ENCODE results near the gene MTUS2. TPM values are rescaled to one million over a fixed set of nuclear protein-coding genes. Genes with fewer than 3 reads are reported as not detected.

Gene MTUS2
- total and polyA plus RNA-seq, 2 experiments from 2014 or later, result 0.27 to 0.38 TPM

DNA sequence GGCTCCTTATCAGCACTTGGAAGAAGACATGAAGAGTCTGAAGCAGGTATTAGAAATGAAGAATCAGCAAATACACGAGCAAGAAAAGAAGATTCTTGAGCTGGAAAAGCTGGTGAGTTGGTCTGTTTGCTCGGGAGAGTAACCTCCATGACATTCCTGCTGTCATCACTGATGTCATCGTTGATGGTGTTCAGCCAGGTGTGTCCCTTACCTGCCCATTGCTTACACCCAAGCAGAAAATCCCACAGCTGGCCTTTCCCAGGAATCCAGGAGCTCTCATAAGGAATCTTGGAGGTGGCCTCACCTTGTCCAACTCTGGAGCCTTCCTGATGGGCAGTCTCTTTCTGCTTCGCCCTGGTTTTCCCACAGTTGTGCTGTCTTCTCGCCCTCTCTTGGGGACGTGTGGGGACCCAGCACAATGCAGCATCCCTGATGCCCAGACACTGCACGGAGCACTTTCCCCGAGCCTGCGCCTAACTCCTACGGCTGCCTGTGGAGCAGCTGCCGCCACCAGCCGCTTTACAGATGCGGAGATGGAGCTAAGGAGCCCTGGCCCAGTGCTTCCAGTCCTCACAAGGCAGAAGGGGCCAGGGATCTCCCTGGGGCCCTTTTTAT lies 678.4 kb downstream of the MTUS2 start:
- Histone ChIP-seq H3K27ac (ENCODE audit: low read depth) (no peak overlapping the region), H3K4me1 (ENCODE audit: insufficient read depth) (peaks cover 7% of the 10 kb centered on the region; the same call in 1 of the 2 replicates), H3K27me3 (ENCODE audit: insufficient read depth) (no peaks in the 10 kb centered on the region), H3K9me2 (ENCODE audit: insufficient read depth) (no peaks in the 10 kb centered on the region), H3F3A (replicated peaks; ENCODE audit: low read depth) (no peaks in the 10 kb centered on the region), H3K4me2 (no peak overlapping the region), H2AFZ (no peak overlapping the region), H4K20me1 (replicated peaks; ENCODE audit: insufficient read depth) (no peaks in the 10 kb centered on the region), H3K36me3 (ENCODE audit: insufficient read depth) (no peaks in the 10 kb centered on the region), H3K79me2 (replicated peaks; ENCODE audit: insufficient read depth) (no peaks in the 10 kb centered on the region), H3K4me3 (no peak overlapping the region)
- no peak overlapping the region for H3K4me3 Mint-ChIP-seq
- no peaks in the 10 kb centered on the region for H3K9me3 Mint-ChIP-seq
- no peak overlapping the region for H3K27ac Mint-ChIP-seq
- peaks cover 7% of the 10 kb centered on the region for H3K27me3 Mint-ChIP-seq (ENCODE audit: insufficient read depth, low read depth, poor library complexity)
- DNase-seq (ENCODE audit: low spot score) (no peak), ATAC-seq (no peak)
- H3K36me3 Mint-ChIP-seq (ENCODE audit: low read depth), result no peaks in the 10 kb centered on the region
- no peak for TF ChIP-seq JUNB (IDR thresholded peaks at IDR 0.05; ENCODE audit: unreplicated experiment)
- peaks cover 24% of the 10 kb centered on the region for H3K4me1 Mint-ChIP-seq

DNA sequence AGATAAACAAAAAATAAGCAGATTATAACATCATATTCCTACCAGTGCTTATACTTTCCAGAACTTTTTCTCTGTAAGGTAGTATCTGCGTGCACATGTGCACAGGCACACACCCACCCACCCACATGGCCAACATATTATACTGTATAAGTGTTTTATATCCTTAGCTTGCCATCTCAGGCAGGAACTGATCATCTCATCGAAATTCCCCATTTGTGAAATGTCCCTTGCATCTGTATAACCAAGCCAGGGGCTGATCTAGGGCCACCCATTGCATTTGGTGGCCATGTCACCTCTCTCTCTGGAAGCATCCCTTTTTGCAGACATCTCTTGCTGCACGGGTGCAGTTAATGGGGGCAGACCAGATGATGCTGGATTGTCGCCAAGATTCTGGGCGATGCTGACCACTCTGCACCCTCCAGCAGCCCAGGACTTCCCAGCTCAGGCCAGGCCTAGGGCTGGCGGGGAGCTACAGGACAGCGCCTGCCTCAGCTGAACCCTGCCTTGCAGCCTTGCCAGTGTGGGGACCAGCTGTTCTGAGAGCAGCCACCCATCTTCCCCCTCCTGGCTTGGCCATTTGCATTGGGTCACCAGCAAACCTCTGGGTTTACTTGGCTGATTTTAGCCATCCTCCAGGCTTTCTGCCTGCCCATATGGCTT lies 679.5 kb downstream of the MTUS2 start:
- no peak overlapping the region for H3K4me3 ChIP-seq
- no peaks in the 10 kb centered on the region for H3K36me3 Mint-ChIP-seq (ENCODE audit: low read depth)
- H3K27me3 Mint-ChIP-seq (ENCODE audit: insufficient read depth, low read depth, poor library complexity), result peaks cover 7% of the 10 kb centered on the region
- H2AFZ ChIP-seq, result no peak overlapping the region
- H3K79me2 ChIP-seq (replicated peaks; ENCODE audit: insufficient read depth), result no peaks in the 10 kb centered on the region
- no peak overlapping the region for H3K27ac Mint-ChIP-seq
- no peak overlapping the region for H3K4me3 Mint-ChIP-seq
- no peak for ATAC-seq
- no peaks in the 10 kb centered on the region for H3K9me2 ChIP-seq (ENCODE audit: insufficient read depth)
- no peak for DNase-seq (ENCODE audit: low spot score)
- no peaks in the 10 kb centered on the region for H3K9me3 Mint-ChIP-seq
- H3K4me1 Mint-ChIP-seq, result peaks cover 15% of the 10 kb centered on the region
- H3K27me3 ChIP-seq (ENCODE audit: insufficient read depth), result no peaks in the 10 kb centered on the region
- H3K36me3 ChIP-seq (ENCODE audit: insufficient read depth), result no peaks in the 10 kb centered on the region
- H3K4me1 ChIP-seq (ENCODE audit: insufficient read depth), result no peaks in the 10 kb centered on the region
- H3F3A ChIP-seq (replicated peaks; ENCODE audit: low read depth), result no peaks in the 10 kb centered on the region
- H3K4me2 ChIP-seq, result no peak overlapping the region
- no peak overlapping the region for H3K27ac ChIP-seq (ENCODE audit: low read depth)
- H4K20me1 ChIP-seq (replicated peaks; ENCODE audit: insufficient read depth), result no peaks in the 10 kb centered on the region
- TF ChIP-seq, protein P1, sequence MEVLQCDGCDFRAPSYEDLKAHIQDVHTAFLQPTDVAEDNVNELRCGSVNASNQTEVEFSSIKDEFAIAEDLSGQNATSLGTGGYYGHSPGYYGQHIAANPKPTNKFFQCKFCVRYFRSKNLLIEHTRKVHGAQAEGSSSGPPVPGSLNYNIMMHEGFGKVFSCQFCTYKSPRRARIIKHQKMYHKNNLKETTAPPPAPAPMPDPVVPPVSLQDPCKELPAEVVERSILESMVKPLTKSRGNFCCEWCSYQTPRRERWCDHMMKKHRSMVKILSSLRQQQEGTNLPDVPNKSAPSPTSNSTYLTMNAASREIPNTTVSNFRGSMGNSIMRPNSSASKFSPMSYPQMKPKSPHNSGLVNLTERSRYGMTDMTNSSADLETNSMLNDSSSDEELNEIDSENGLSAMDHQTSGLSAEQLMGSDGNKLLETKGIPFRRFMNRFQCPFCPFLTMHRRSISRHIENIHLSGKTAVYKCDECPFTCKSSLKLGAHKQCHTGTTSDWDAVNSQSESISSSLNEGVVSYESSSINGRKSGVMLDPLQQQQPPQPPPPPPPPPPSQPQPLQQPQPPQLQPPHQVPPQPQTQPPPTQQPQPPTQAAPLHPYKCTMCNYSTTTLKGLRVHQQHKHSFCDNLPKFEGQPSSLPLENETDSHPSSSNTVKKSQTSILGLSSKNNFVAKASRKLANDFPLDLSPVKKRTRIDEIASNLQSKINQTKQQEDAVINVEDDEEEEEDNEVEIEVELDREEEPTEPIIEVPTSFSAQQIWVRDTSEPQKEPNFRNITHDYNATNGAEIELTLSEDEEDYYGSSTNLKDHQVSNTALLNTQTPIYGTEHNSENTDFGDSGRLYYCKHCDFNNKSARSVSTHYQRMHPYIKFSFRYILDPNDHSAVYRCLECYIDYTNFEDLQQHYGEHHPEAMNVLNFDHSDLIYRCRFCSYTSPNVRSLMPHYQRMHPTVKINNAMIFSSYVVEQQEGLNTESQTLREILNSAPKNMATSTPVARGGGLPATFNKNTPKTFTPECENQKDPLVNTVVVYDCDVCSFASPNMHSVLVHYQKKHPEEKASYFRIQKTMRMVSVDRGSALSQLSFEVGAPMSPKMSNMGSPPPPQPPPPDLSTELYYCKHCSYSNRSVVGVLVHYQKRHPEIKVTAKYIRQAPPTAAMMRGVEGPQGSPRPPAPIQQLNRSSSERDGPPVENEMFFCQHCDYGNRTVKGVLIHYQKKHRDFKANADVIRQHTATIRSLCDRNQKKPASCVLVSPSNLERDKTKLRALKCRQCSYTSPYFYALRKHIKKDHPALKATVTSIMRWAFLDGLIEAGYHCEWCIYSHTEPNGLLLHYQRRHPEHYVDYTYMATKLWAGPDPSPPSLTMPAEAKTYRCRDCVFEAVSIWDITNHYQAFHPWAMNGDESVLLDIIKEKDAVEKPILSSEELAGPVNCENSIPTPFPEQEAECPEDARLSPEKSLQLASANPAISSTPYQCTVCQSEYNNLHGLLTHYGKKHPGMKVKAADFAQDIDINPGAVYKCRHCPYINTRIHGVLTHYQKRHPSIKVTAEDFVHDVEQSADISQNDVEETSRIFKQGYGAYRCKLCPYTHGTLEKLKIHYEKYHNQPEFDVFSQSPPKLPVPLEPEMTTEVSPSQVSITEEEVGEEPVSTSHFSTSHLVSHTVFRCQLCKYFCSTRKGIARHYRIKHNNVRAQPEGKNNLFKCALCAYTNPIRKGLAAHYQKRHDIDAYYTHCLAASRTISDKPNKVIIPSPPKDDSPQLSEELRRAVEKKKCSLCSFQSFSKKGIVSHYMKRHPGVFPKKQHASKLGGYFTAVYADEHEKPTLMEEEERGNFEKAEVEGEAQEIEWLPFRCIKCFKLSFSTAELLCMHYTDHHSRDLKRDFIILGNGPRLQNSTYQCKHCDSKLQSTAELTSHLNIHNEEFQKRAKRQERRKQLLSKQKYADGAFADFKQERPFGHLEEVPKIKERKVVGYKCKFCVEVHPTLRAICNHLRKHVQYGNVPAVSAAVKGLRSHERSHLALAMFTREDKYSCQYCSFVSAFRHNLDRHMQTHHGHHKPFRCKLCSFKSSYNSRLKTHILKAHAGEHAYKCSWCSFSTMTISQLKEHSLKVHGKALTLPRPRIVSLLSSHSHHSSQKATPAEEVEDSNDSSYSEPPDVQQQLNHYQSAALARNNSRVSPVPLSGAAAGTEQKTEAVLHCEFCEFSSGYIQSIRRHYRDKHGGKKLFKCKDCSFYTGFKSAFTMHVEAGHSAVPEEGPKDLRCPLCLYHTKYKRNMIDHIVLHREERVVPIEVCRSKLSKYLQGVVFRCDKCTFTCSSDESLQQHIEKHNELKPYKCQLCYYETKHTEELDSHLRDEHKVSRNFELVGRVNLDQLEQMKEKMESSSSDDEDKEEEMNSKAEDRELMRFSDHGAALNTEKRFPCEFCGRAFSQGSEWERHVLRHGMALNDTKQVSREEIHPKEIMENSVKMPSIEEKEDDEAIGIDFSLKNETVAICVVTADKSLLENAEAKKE (CRISPR knock-in tag; IDR thresholded peaks at IDR 0.05), result no peak
- TF ChIP-seq ZNF114 (CRISPR knock-in tag; IDR thresholded peaks at IDR 0.05) (no peak), ZNF331 (CRISPR knock-in tag; IDR thresholded peaks at IDR 0.05; ENCODE audit: low read depth) (no peak), STAT1 (IDR thresholded peaks at IDR 0.05; ENCODE audit: unreplicated experiment) (no peak), EZH2 (IDR thresholded peaks at IDR 0.05; ENCODE audit: low read depth, unreplicated experiment) (no peak), CTCF (conservative IDR thresholded peaks at IDR 0.05; ENCODE audit: low read depth in 2 of 2) (no peak), NANOG (IDR thresholded peaks at IDR 0.05; ENCODE audit: borderline replicate concordance) (no peak), EZH2phosphoT487 (IDR thresholded peaks at IDR 0.05; ENCODE audit: unreplicated experiment) (no peak)
- TF ChIP-seq, protein P2, sequence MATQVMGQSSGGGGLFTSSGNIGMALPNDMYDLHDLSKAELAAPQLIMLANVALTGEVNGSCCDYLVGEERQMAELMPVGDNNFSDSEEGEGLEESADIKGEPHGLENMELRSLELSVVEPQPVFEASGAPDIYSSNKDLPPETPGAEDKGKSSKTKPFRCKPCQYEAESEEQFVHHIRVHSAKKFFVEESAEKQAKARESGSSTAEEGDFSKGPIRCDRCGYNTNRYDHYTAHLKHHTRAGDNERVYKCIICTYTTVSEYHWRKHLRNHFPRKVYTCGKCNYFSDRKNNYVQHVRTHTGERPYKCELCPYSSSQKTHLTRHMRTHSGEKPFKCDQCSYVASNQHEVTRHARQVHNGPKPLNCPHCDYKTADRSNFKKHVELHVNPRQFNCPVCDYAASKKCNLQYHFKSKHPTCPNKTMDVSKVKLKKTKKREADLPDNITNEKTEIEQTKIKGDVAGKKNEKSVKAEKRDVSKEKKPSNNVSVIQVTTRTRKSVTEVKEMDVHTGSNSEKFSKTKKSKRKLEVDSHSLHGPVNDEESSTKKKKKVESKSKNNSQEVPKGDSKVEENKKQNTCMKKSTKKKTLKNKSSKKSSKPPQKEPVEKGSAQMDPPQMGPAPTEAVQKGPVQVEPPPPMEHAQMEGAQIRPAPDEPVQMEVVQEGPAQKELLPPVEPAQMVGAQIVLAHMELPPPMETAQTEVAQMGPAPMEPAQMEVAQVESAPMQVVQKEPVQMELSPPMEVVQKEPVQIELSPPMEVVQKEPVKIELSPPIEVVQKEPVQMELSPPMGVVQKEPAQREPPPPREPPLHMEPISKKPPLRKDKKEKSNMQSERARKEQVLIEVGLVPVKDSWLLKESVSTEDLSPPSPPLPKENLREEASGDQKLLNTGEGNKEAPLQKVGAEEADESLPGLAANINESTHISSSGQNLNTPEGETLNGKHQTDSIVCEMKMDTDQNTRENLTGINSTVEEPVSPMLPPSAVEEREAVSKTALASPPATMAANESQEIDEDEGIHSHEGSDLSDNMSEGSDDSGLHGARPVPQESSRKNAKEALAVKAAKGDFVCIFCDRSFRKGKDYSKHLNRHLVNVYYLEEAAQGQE (IDR thresholded peaks at IDR 0.05; ENCODE audit: unreplicated experiment), result no peak
